Stomach smooth muscle (tissue), 2 donors: ENCODE data around the gene DUSP9.

ENCODE experiments used
- H3K27ac ChIP-seq: one replicate; pipeline ENCODE4 v1.7.0; 2013; ENCODE audit warnings: mild to moderate bottlenecking, low read length, inconsistent platforms
- H3K27me3 ChIP-seq, 2 donors: one replicate each; pipeline ENCODE4 v1.7.0; 2013; ENCODE audit warnings: low read length in 2 of 2; ENCODE audit not compliant: insufficient read depth in 2 of 2, control insufficient read depth in 1 of 2
- H3K36me3 ChIP-seq, 2 donors: one replicate each; pipeline ENCODE4 v1.7.0; 2013; ENCODE audit warnings: low read length in 2 of 2; ENCODE audit not compliant: control insufficient read depth in 2 of 2, insufficient read depth in 2 of 2
- H3K4me1 ChIP-seq: one replicate; pipeline ENCODE4 v1.7.0; 2013; ENCODE audit warnings: low read length; ENCODE audit not compliant: control insufficient read depth, insufficient read depth
- H3K4me3 ChIP-seq, 2 donors: one replicate each; pipeline ENCODE4 v1.7.0; 2013; ENCODE audit warnings: low read length in 2 of 2
- H3K9ac ChIP-seq, 2 donors: one replicate each; pipeline ENCODE4 v1.7.0; 2013; ENCODE audit warnings: low read length in 2 of 2, mild to moderate bottlenecking in 1 of 2
- H3K9me3 ChIP-seq, 2 donors: one replicate each; pipeline ENCODE4 v1.7.0; 2013; ENCODE audit warnings: low read length in 2 of 2; ENCODE audit not compliant: control insufficient read depth in 2 of 2
- donor health status: healthy.
- donor health status: Pancreatic carcinoma.

The DUSP9 gene

DNA sequence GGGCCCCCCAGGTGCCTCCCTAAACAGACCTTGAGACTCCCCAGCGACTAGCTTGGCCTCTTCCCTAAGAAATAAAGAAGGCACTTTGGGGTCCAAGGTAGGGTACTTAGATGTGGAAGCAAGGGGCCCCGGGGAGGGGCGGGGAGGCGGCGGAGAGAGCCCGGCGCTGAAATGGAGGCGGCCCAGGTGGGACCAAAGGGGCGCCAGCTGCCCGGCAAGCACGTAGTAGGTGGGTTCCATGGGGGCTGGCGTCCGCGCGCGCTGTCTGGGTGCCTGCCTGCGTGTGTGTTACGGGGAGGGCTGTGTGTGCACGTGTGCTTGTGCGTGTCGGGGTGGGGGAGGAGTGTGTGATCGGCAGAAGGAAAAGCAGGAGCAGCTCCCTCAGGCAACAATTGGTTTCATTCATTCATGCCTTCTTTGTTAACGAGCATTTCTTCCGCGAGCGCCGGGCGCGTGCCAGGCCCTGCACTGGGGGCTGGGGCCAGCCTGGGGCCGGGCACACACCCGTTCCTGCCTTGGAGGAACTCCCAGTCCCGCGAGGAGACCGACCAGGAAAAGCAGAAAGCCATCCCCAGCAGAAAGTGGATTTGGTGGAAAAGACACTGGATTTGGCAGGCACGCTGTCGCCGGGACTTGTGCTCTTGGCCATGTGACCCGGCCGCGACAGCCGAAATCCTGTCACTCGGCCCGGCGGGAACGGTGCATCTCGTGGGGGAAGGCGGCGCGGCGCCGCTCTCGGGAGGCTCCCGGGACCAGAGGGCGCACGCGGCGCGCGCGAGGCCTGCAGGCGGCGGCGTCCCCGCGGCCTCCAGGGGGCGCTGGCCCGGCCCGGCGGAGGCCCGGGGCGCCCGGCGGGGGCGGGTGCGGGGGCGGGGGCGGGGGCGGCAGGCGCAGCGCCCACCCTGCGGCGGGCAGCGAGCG lies 3.3 kb upstream of the DUSP9 start:
- Histone ChIP-seq H3K4me3 (peak overlapping the region in 1 of 2 donors; percentile 49), H3K27me3 (peaks cover 46 to 58% of the 10 kb centered on the region in 2 donors), H3K9me3 (no peaks in the 10 kb centered on the region), H3K9ac (no peak overlapping the region), H3K36me3 (no peaks in the 10 kb centered on the region), H3K4me1 (peaks cover 20% of the 10 kb centered on the region), H3K27ac (no peak overlapping the region)

DNA sequence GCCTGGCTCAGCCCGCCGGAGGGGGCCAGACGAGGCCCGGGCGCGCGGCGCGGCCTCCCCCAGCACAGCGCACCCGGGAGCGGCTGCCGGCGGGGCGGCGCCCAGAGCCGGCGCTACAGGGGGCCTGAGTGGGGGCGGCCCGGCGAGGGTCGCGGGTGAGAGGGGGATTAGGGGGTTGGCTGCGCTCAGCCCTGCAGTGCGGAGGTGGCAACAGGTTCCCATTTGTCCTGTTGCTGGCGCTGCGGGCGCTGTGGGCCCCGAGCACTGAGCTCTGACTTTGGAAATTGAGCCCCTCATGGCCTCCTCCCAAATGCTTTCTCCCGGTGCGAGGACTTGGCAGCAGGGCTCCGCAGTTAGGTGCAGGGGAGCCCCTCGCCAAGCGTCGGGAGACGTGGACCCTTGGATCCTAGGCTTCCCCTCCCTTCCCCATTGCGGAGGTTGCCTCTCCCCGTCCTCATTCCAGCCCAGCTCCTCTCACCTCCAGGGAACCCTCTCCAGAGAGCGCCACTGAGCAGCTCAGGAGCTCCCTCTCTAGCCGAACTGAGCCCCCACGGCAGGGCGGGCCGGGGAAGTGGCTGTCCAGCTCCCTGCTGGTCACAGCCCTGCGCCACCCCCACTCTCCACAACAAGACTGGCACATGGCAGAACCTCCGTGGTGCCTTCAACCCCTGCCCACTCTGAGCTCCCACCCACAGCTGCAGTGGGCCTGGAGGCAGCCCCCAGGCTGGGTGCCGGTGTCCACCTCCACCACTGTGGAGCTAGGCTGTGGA lies 2.5 kb upstream of the DUSP9 start:
- no peaks in the 10 kb centered on the region for H3K9me3 ChIP-seq
- peaks cover 20% of the 10 kb centered on the region for H3K4me1 ChIP-seq
- peaks cover 48 to 65% of the 10 kb centered on the region in 2 donors for H3K27me3 ChIP-seq
- H3K27ac ChIP-seq: no peak overlapping the region
- no peak overlapping the region for H3K4me3 ChIP-seq
- H3K9ac ChIP-seq: no peak overlapping the region
- H3K36me3 ChIP-seq: no peaks in the 10 kb centered on the region

DNA sequence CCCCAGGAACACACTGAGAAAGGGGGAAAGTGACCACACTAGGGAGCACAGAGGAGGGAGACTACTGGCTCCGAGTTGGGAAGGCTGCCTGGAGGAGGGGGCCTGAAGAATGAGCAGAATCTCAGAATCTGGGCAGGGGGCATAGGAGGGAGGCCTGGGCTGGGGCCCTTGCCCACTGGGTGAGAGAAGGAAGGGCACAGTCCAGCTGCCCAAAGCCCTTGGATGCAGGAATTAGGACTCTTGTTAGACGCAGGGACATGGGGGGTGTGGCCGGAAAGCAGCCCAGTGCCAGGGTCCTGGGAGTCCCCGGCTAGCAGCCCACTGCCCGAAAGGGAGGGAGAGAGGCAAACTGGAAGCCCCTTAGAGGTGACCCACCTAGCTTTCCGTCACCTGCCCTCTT lies 1.9 kb upstream of the DUSP9 start:
- no peaks in the 10 kb centered on the region for H3K9me3 ChIP-seq
- H3K9ac ChIP-seq: no peak overlapping the region
- H3K4me1 ChIP-seq: peaks cover 20% of the 10 kb centered on the region
- H3K27ac ChIP-seq: no peak overlapping the region
- no peak overlapping the region for H3K4me3 ChIP-seq
- no peaks in the 10 kb centered on the region for H3K36me3 ChIP-seq
- H3K27me3 ChIP-seq: peaks cover 48 to 65% of the 10 kb centered on the region in 2 donors

DNA sequence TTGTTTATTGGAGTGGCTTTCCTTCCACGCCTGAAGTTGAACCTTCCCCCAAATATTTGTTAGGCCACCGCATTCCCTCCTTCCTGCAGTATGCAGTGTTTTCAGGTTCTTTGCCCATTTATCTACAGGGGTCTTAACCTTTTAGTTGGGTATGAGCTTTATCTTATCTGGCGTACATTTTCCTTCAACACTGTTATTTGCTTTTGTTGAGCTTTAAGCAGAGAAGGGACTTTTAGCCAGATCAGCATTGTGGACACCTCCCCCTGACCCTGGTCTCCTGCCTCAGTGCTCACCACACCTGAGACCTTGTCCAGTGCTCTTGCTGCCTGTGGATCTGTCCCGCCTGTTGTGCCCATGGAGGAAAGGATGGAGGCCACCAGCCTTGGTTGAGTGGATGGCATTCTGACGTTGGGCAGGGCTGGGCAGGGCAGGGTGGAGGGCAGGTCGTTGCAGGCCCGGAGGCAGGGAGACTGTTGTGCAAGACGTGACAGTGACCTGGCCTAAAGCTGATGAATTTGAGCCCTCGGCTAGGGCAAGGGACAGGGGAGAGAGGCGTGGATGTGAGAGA lies 998 bp upstream of the DUSP9 start:
- Histone ChIP-seq H3K4me3 (no peak overlapping the region), H3K4me1 (peaks cover 20% of the 10 kb centered on the region), H3K36me3 (no peaks in the 10 kb centered on the region), H3K27ac (no peak overlapping the region), H3K27me3 (peaks cover 48 to 60% of the 10 kb centered on the region in 2 donors), H3K9ac (no peak overlapping the region), H3K9me3 (no peaks in the 10 kb centered on the region)

DNA sequence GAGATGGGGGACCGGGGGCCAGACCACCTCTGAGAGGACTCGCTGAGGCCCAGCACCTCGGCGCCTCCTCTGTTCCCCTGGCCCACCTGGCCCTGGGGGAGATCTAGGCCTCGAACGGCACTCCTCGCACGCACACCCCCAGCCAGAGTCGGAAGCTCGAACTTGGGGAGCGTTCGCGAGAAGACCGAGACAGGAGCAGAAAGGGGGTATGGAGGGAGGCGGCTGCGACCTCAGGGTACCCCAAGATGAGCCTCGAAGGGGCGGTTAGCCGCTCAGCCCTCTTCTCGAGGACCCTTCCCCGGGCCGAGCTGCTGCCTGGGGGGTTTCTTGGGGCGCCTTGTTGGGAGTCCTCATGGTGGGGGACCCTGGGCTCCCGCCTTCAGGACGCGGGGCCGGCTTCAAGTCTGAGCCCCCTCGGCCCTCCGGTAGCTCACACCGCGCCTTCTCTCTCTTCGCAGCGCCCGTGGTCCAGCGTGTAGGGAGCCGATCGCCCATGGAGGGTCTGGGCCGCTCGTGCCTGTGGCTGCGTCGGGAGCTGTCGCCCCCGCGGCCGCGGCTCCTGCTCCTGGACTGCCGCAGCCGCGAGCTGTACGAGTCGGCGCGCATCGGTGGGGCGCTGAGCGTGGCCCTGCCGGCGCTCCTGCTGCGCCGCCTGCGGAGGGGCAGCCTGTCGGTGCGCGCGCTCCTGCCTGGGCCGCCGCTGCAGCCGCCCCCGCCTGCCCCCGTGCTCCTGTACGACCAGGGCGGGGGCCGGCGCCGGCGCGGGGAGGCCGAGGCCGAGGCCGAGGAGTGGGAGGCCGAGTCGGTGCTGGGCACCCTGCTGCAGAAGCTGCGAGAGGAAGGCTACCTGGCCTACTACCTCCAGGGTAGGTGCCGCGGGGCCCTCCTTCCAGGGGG lies 706 bp downstream of the DUSP9 start:
- H3K36me3 ChIP-seq: no peaks in the 10 kb centered on the region
- no peaks in the 10 kb centered on the region for H3K9me3 ChIP-seq
- H3K4me1 ChIP-seq: peaks cover 18% of the 10 kb centered on the region
- H3K27ac ChIP-seq: no peak overlapping the region
- H3K9ac ChIP-seq: no peak overlapping the region
- peak overlapping the region in 1 of 2 donors; percentile 8 for H3K4me3 ChIP-seq
- peaks cover 42 to 50% of the 10 kb centered on the region in 2 donors for H3K27me3 ChIP-seq

DNA sequence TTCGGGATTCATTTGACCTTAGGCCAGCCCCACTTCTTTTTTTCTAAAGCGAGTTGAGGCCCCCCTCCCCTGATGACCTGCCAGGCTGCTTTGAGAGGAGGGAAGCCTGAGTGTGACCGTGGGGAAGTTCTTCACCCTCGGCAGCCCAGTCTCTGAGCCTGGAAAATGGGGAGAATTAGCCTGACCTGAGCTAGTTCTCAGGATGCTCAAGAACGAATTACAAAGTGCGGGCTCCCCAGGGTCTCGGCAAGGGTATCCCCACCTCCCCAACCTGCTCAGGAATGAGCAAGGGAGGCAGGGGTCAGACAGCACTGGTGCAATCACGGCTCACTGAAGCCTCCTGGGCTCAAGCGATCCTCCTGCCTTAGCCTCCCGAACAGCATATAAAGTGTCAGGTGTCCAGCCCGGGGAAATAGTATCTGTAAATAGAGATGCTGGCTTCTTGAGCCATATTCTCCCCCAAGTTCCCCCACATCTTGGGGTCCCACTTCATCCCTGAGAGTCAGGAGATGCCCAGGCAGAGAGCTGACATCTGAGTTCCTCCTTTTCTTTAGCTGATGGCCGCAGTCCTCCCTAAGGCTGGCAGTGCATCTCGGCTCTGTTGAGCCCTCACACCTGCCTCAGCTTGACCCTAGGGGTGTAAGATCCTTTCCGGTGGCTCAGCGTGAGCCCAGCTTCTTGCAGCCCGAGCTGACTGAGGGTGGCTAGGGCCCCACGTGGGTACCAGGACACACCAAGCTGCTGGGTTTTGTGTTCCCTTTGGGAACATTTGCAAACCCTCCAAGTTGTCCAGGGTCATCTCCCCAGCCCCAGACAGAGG lies 1.6 kb downstream of the DUSP9 start:
- Histone ChIP-seq H3K27me3 (peaks cover 35 to 44% of the 10 kb centered on the region in 2 donors), H3K36me3 (no peaks in the 10 kb centered on the region), H3K9me3 (peaks cover 0 to 3% of the 10 kb centered on the region in 2 donors), H3K4me3 (no peak overlapping the region), H3K27ac (no peak overlapping the region), H3K9ac (no peak overlapping the region), H3K4me1 (peaks cover 17% of the 10 kb centered on the region)

DNA sequence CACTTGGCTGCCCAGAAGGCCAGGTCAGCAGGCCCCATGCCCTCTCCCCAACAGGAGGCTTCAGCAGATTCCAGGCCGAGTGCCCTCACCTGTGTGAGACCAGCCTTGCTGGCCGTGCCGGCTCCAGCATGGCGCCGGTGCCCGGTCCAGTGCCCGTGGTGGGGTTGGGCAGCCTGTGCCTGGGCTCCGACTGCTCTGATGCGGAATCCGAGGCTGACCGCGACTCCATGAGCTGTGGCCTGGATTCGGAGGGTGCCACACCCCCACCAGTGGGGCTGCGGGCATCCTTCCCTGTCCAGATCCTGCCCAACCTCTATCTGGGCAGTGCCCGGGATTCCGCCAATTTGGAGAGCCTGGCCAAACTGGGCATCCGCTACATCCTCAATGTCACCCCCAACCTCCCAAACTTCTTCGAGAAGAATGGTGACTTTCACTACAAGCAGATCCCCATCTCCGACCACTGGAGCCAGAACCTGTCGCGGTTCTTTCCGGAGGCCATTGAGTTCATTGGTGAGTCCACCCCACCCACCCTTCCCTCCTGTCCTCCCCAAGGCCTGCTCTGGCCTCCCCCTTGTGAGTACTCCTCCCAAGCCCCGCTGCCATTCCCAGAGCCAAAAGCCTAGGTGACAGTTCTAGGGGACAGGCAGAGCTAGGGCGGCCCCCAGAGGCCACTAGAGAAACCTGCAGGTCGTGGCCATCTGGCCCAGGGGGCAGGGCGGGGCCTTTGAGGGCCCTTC lies 2.3 kb downstream of the DUSP9 start:
- Histone ChIP-seq H3K4me1 (peaks cover 11% of the 10 kb centered on the region), H3K4me3 (no peak overlapping the region), H3K9ac (no peak overlapping the region), H3K27me3 (peaks cover 31 to 42% of the 10 kb centered on the region in 2 donors), H3K9me3 (peaks cover 0 to 10% of the 10 kb centered on the region in 2 donors), H3K36me3 (no peaks in the 10 kb centered on the region), H3K27ac (no peak overlapping the region)

DNA sequence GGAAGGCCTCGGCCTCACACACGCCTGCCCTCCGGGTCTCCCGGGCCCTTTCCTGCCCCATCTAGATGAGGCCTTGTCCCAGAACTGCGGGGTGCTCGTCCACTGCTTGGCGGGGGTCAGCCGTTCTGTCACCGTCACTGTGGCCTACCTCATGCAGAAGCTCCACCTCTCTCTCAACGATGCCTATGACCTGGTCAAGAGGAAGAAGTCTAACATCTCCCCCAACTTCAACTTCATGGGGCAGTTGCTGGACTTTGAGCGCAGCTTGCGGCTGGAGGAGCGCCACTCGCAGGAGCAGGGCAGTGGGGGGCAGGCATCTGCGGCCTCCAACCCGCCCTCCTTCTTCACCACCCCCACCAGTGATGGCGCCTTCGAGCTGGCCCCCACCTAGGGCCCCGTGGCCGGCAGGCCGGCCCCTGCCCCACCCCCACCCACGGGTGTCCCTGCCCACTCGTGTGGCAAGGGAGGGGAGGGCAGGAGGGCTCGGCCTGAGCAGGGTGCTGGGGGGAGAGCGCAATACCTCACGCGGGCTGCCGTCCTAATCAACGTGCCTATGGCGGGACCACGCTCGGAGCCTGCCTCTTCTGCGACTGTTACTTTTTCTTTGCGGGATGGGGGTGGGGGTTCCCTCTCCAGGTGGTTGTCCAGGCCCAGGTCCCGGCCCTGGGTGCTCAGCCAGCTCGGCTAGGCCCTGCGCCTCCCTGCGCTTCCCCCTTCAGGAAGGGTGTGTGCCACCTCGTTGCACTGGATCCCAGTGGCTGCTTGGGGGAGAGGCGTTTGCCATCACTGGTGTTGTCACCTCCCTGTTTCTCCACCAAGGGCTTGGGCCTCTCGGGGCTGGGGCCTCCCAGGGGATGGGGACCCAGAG lies 3.1 kb downstream of the DUSP9 start:
- Histone ChIP-seq H3K4me1 (peaks cover 7% of the 10 kb centered on the region), H3K36me3 (no peaks in the 10 kb centered on the region), H3K9me3 (peaks cover 0 to 10% of the 10 kb centered on the region in 2 donors), H3K27me3 (peaks cover 27 to 35% of the 10 kb centered on the region in 2 donors), H3K27ac (no peak overlapping the region), H3K4me3 (no peak overlapping the region), H3K9ac (no peak overlapping the region)
